GM12891 (cell line): Measurements from ENCODE around the gene DNAH7.

Experiments used
- POLR2AphosphoS5 ChIP-seq: IDR thresholded peaks from 2 replicates; pipeline ENCODE4 v1.6.1; 2011; ENCODE audit warnings: low read depth, low read length, control low read depth
- TAF1 ChIP-seq: IDR thresholded peaks from 2 replicates; pipeline ENCODE4 v1.6.1; 2011; ENCODE audit warnings: low read depth, low read length, control low read depth

DNA sequence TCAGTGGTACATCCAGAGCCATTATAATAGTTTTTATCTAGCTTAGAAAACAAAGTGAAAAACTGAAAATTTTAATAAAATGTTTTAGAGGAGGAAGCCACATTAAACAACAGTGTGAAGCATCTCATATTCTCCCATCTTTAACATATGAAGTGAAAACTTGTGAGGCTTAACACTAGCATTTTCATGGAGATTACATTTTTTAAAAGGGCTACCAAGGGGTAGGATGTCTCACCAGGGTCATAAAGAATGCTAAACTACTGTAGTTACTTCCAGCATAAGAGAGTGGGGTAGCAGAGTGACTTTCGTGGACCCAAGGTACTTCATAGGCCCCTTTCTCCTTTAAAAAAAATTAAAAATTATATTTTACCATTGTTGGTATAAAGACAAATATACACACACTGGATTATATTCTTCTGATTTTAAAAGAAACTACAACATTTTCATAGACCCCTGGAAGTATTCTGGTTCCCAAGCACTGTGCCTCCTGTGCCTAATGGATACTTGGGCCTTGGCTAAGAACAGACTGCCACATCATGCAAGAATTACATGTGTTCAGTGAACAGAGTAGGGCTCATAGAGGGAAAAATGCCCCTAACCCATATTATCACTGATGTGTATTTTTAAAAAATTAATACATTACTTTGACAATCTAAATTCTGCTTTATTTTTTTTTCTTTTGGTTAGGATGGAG lies 263.2 kb downstream of the DNAH7 start:
- TF ChIP-seq TAF1 (no peak), POLR2AphosphoS5 (no peak)
